Mesendoderm (in vitro differentiated cells): ENCODE measurements around the gene SYTL5.
A peak's percentile ranks its signal among the peaks of the same experiment; 100 is the strongest.

Experiments used
- DNase-seq: peaks from one replicate; pipeline ENCODE4 v3.0.0; 2013
- H2AK5ac ChIP-seq: 2 replicates; pipeline ENCODE4 v1.6.1; 2013; ENCODE audit warnings: low read length, inconsistent platforms
- H2BK120ac ChIP-seq: 2 replicates; pipeline ENCODE4 v1.6.1; 2013; ENCODE audit warnings: low read depth, mild to moderate bottlenecking, low read length, moderate library complexity, mixed read lengths
- H2BK15ac ChIP-seq: replicated peaks from 2 replicates; pipeline ENCODE4 v1.6.1; 2013; ENCODE audit warnings: low read depth, mild to moderate bottlenecking, moderate library complexity
- H2BK5ac ChIP-seq: 2 replicates; pipeline ENCODE4 v1.6.1; 2013; ENCODE audit warnings: low read length, inconsistent platforms
- H3K18ac ChIP-seq: 2 replicates; pipeline ENCODE4 v1.6.1; 2013; ENCODE audit warnings: mild to moderate bottlenecking, low read length, mixed read lengths
- H3K23ac ChIP-seq: one replicate; pipeline ENCODE4 v1.6.1; 2013; ENCODE audit warnings: low read length
- H3K27ac ChIP-seq: 2 replicates; pipeline ENCODE4 v1.5.1; 2013; ENCODE audit warnings: low read depth, mild to moderate bottlenecking, inconsistent platforms, low read length, moderate library complexity
- H3K27me3 ChIP-seq: 2 replicates; pipeline ENCODE4 v1.6.1; 2013; ENCODE audit warnings: low read length, control low read depth, mild to moderate bottlenecking, inconsistent platforms; ENCODE audit not compliant: insufficient read depth, poor library complexity
- H3K36me3 ChIP-seq: 2 replicates; pipeline ENCODE4 v1.6.1; 2013; ENCODE audit warnings: low read length, inconsistent platforms; ENCODE audit not compliant: control insufficient read depth, insufficient read depth
- H3K4ac ChIP-seq: one replicate; pipeline ENCODE4 v1.6.1; 2013; ENCODE audit warnings: low read depth, mild to moderate bottlenecking, low read length, moderate library complexity
- H3K4me1 ChIP-seq: 2 replicates; pipeline ENCODE4 v1.6.1; 2013; ENCODE audit warnings: low read depth, low read length, inconsistent platforms; ENCODE audit not compliant: control insufficient read depth
- H3K4me2 ChIP-seq: 2 replicates; pipeline ENCODE4 v1.6.1; 2013; ENCODE audit warnings: low read length
- H3K4me3 ChIP-seq: 2 replicates; pipeline ENCODE4 v1.5.1; 2013; ENCODE audit warnings: mild to moderate bottlenecking, low read length
- H3K56ac ChIP-seq: one replicate; pipeline ENCODE4 v1.6.1; 2013; ENCODE audit warnings: low read length
- H3K79me1 ChIP-seq: 2 replicates; pipeline ENCODE4 v1.6.1; 2013; ENCODE audit warnings: low read length, inconsistent platforms
- H3K79me2 ChIP-seq: 2 replicates; pipeline ENCODE4 v1.6.1; 2013; ENCODE audit warnings: mild to moderate bottlenecking, low read length; ENCODE audit not compliant: control insufficient read depth, insufficient read depth
- H3K9ac ChIP-seq: 2 replicates; pipeline ENCODE4 v1.6.1; 2013; ENCODE audit warnings: low read length, inconsistent platforms
- H4K5ac ChIP-seq: one replicate; pipeline ENCODE4 v1.6.1; 2013; ENCODE audit warnings: low read length
- H4K8ac ChIP-seq: one replicate; pipeline ENCODE4 v1.6.1; 2013; ENCODE audit warnings: low read depth, mild to moderate bottlenecking, control low read depth, low read length, moderate library complexity
- WGBS: extraction: QIAGEN DNeasy Blood & Tissue Kit; methylation state at CpG from one replicate; pipeline ENCODE4 v1.1.7; 2013; ENCODE audit warnings: low lambda C conversion rate, missing lambda C conversion rate; ENCODE audit not compliant: insufficient coverage; ENCODE audit errors: extremely low coverage; 5-methylcytosine and 5-hydroxymethylcytosine counted together

The SYTL5 gene

DNA sequence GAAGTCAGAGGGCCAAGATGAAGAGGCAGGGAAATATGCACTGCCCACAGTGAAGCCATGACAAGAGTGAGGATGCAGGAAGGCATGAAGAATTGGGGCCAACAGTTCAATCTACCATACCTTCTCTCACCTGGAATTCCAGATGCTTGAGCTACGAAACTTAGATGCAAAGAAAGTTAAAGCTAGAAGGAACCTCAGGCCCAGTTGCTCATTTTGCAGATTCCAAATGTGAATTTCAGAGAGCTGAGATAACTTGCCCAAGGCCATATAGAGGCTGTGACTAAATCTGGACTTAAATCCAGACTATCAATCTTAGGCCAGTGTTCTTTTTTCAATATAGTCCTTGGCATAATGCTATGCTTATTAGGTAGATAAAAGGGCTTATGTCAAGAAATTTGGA lies 121.6 kb downstream of the SYTL5 start:
- no peak overlapping the region for H3K23ac ChIP-seq
- no peak overlapping the region for H3K4me3 ChIP-seq
- H2BK15ac ChIP-seq, result no peak overlapping the region
- no peak overlapping the region for H3K4me2 ChIP-seq
- no peak overlapping the region for H2BK5ac ChIP-seq
- no peak overlapping the region for H3K27ac ChIP-seq
- H3K79me2 ChIP-seq, result no peaks in the 10 kb centered on the region
- no peak overlapping the region for H2BK120ac ChIP-seq
- H3K4me1 ChIP-seq, result no peaks in the 10 kb centered on the region
- whole genome bisulfite sequencing, result no CpG with 5 or more reads among the region's 1 CpG
- DNase-seq, result no peak
- no peak overlapping the region for H3K18ac ChIP-seq
- H3K4ac ChIP-seq, result no peak overlapping the region
- H4K8ac ChIP-seq, result no peak overlapping the region
- H3K79me1 ChIP-seq, result no peaks in the 10 kb centered on the region
- no peak overlapping the region for H2AK5ac ChIP-seq
- no peaks in the 10 kb centered on the region for H3K27me3 ChIP-seq
- no peak overlapping the region for H3K56ac ChIP-seq
- no peak overlapping the region for H3K9ac ChIP-seq
- H4K5ac ChIP-seq, result no peak overlapping the region
- no peaks in the 10 kb centered on the region for H3K36me3 ChIP-seq

DNA sequence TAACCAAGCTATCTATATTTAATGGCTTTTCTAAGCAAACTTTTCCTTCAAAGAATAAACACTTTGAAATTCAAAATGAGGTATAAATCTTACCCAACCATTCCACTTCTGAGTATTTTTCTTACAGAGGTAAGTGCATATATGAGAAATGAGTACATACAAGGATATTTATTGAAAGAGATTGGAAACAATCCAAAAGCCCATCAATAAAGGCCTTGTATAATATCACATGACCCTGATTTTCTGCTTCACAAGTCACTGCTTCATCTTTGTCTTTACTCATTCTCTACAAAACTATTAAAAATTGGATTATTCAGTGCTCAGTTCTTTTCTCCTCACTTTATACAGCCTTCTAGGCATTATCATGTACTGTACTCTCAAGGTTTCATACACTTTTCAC lies 123.0 kb downstream of the SYTL5 start:
- Histone ChIP-seq H3K79me1 (no peaks in the 10 kb centered on the region), H3K56ac (no peak overlapping the region), H3K27ac (no peak overlapping the region)

DNA sequence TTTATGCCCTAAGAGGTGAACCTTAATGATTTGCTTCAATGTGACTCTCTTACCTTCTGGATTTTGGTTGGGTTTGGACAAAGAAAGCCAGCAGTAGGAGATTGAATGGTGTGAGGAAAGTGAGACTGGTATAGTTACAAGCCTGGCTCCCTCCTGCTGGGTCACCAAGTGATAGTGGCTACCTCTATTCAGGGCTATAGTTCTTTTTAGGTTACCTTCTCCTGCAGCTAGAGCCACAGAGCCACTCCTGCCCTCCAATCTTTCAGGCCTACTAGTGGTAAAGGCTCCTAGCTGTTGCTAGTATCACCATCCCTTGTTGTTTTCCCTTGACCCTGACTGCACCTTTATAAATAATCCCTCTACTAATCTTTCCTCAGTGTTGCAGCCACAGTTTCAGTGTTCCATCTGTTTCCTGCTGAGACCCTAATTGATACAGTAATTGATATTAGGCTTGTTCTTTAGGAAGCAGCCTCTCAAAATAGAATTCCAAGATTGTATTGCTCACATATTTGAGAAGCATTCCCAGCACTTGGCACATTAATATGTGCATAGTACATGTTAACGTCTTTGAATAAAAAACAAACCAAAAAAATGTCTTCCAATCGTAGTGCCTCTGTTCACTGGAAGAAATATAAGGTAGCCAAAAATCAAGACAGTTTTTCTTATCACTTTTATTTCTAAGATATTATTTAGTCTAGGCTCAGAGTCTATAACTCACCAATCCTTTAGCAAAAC lies 132.0 kb downstream of the SYTL5 start:
- H2AK5ac ChIP-seq, result no peak overlapping the region

More for the DNA sequence above, 123.0 kb downstream of the SYTL5 start:
- H3K36me3 ChIP-seq, result no peaks in the 10 kb centered on the region
- no peak overlapping the region for H2AK5ac ChIP-seq
- no peak overlapping the region for H3K9ac ChIP-seq
- DNase-seq, result no peak
- H4K5ac ChIP-seq, result no peak overlapping the region
- no peak overlapping the region for H2BK15ac ChIP-seq
- no peak overlapping the region for H4K8ac ChIP-seq
- H3K23ac ChIP-seq, result no peak overlapping the region
- H3K4me2 ChIP-seq, result no peak overlapping the region
- H2BK120ac ChIP-seq, result no peak overlapping the region
- H3K4me1 ChIP-seq, result no peaks in the 10 kb centered on the region
- no peak overlapping the region for H3K18ac ChIP-seq
- no peaks in the 10 kb centered on the region for H3K27me3 ChIP-seq
- H3K4me3 ChIP-seq, result no peak overlapping the region
- no peak overlapping the region for H3K4ac ChIP-seq
- H3K79me2 ChIP-seq, result no peaks in the 10 kb centered on the region
- no peak overlapping the region for H2BK5ac ChIP-seq

DNA sequence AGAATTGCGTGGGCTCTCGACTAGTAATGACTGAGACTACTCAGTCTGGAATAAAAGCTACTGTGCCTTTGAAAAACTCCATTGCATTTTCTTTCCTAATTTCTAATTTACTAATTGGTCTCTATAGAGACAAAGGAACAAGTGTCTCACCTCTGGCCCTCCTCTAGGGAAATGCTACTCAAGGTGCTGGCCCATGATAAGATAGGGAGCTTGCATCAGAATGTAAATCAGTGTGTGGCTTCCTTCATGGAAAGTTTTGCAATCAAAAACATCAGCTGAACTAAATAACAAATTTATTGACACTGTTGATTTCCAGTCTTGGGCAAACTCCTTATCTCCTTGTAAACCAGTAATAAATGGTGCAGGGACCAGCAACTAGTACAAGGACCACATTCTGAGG lies 132.5 kb downstream of the SYTL5 start:
- peak; percentile 48 for DNase-seq
- no peak overlapping the region for H3K56ac ChIP-seq
- no peak overlapping the region for H3K27ac ChIP-seq

More for the DNA sequence above, 132.0 kb downstream of the SYTL5 start:
- Histone ChIP-seq H2BK120ac (no peak overlapping the region), H3K4ac (no peak overlapping the region), H3K79me1 (no peaks in the 10 kb centered on the region), H4K8ac (no peak overlapping the region), H2BK15ac (no peak overlapping the region), H3K4me1 (no peaks in the 10 kb centered on the region), H3K56ac (no peak overlapping the region), H2BK5ac (no peak overlapping the region), H3K9ac (no peak overlapping the region), H3K79me2 (no peaks in the 10 kb centered on the region), H3K27me3 (no peaks in the 10 kb centered on the region), H3K4me3 (no peak overlapping the region), H3K27ac (no peak overlapping the region), H3K36me3 (no peaks in the 10 kb centered on the region), H4K5ac (no peak overlapping the region), H3K18ac (no peak overlapping the region), H3K4me2 (no peak overlapping the region), H3K23ac (no peak overlapping the region)
- WGBS, result no CpG with 5 or more reads among the region's 2 CpGs
- DNase-seq, result peak; percentile 65

DNA sequence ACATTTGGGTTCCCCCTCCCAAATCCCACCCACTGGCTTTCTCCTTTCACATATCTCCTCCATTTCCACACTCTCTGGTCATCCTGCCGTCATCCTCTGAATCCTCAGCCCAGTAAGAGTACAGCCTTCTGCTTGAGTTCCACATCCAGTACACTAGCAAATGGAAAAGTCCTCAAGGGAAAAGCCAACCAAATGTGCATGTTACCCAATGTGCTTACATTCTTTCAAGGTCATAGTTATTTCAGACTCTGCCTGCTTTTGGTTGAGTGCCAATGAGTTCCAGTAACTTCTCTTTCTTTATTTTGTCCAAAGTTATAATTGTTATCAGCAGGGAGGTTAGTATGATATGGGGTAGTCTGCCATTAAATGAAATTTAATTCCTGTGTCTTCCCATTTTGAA lies 136.3 kb downstream of the SYTL5 start:
- H3K9ac ChIP-seq, result no peak overlapping the region
- DNase-seq, result no peak
- no peak overlapping the region for H2AK5ac ChIP-seq
- H2BK5ac ChIP-seq, result no peak overlapping the region
- H3K4ac ChIP-seq, result no peak overlapping the region
- H3K23ac ChIP-seq, result no peak overlapping the region
- H4K8ac ChIP-seq, result no peak overlapping the region
- no peaks in the 10 kb centered on the region for H3K4me1 ChIP-seq
- H3K79me2 ChIP-seq, result no peaks in the 10 kb centered on the region
- H3K4me2 ChIP-seq, result no peak overlapping the region
- no peak overlapping the region for H3K4me3 ChIP-seq
- no peak overlapping the region for H2BK120ac ChIP-seq
- H3K27me3 ChIP-seq, result no peaks in the 10 kb centered on the region
- H3K18ac ChIP-seq, result no peak overlapping the region
- no peak overlapping the region for H3K56ac ChIP-seq
- H3K36me3 ChIP-seq, result no peaks in the 10 kb centered on the region
- no CpG with 5 or more reads among the region's 1 CpG for WGBS
- no peaks in the 10 kb centered on the region for H3K79me1 ChIP-seq
- H3K27ac ChIP-seq, result no peak overlapping the region
- H2BK15ac ChIP-seq, result no peak overlapping the region
- H4K5ac ChIP-seq, result no peak overlapping the region

More for the DNA sequence above, 132.5 kb downstream of the SYTL5 start:
- H3K4me2 ChIP-seq, result no peak overlapping the region
- no peaks in the 10 kb centered on the region for H3K79me2 ChIP-seq
- no peak overlapping the region for H4K8ac ChIP-seq
- H4K5ac ChIP-seq, result no peak overlapping the region
- H3K27me3 ChIP-seq, result no peaks in the 10 kb centered on the region
- H3K4me3 ChIP-seq, result no peak overlapping the region
- H2BK5ac ChIP-seq, result no peak overlapping the region
- H3K18ac ChIP-seq, result no peak overlapping the region
- H2BK120ac ChIP-seq, result no peak overlapping the region
- no peak overlapping the region for H3K4ac ChIP-seq
- no peak overlapping the region for H2AK5ac ChIP-seq
- no peaks in the 10 kb centered on the region for H3K79me1 ChIP-seq
- no peaks in the 10 kb centered on the region for H3K36me3 ChIP-seq
- WGBS, result no CpG with 5 or more reads among the region's 2 CpGs
- no peaks in the 10 kb centered on the region for H3K4me1 ChIP-seq
- H2BK15ac ChIP-seq, result no peak overlapping the region
- H3K23ac ChIP-seq, result no peak overlapping the region
- H3K9ac ChIP-seq, result no peak overlapping the region

DNA sequence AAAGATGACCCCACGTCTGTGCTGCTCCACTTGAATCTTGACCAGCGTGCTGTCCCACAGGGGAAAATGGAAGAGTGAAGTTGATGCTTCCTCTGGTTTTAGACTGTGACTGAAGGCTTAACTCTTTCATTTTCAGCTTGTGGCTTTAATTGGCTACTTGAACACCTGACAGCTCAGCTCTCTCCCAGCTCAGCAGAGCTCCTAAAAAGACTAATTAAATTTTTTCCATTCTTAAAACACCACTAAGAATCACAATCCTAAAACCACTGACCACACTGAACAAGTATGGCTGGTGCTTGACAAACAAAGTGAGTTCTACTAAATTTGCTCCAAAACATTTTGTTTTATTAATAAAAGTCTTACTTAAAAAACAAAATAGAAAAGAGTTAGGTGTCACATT lies 142.7 kb downstream of the SYTL5 start:
- Histone ChIP-seq H2AK5ac (no peak overlapping the region), H3K79me1 (no peaks in the 10 kb centered on the region), H3K23ac (no peak overlapping the region), H2BK120ac (no peak overlapping the region), H2BK5ac (no peak overlapping the region), H3K4me1 (no peaks in the 10 kb centered on the region), H4K8ac (no peak overlapping the region), H3K18ac (no peak overlapping the region), H2BK15ac (no peak overlapping the region), H3K56ac (no peak overlapping the region), H3K4ac (no peak overlapping the region), H3K4me3 (no peak overlapping the region), H3K4me2 (no peak overlapping the region), H4K5ac (no peak overlapping the region), H3K36me3 (no peaks in the 10 kb centered on the region), H3K9ac (no peak overlapping the region), H3K79me2 (no peaks in the 10 kb centered on the region), H3K27ac (no peak overlapping the region), H3K27me3 (no peaks in the 10 kb centered on the region)
- WGBS, result no CpG with 5 or more reads among the region's 2 CpGs
- DNase-seq, result no peak
